ENCODE results near the gene FNDC8. TPM values are rescaled to one million over a fixed set of nuclear protein-coding genes. Genes with fewer than 3 reads are reported as not detected.
"Not testable (repeated sequence)": the region's sequence is repeated elsewhere in the genome, so short reads cannot be mapped to it uniquely, and the experiment has no call there.

Gene FNDC8
- total RNA-seq, 1 donor from 2014 or later = not detected

DNA sequence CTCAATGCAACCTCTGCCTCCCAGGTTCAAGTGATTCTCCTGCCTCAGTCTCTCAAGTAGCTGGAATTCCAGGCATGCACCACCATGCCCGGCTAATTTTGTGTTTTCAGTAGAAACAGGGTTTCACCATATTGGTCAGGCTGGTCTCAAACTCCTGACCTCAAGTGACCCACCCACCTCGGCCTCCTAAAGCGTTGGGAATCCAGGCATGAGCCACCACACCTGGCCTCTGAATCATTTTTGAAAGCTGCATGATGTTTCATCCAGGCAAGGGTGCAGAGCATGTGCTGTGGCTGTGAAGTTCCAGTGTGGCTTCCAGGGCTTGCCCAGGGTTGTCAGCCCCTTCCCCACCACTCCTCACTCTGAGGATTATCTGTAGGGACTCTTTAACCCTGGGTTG, 50.9 kb downstream of the FNDC8 start:
- DNase-seq = not testable (repeated sequence)

DNA sequence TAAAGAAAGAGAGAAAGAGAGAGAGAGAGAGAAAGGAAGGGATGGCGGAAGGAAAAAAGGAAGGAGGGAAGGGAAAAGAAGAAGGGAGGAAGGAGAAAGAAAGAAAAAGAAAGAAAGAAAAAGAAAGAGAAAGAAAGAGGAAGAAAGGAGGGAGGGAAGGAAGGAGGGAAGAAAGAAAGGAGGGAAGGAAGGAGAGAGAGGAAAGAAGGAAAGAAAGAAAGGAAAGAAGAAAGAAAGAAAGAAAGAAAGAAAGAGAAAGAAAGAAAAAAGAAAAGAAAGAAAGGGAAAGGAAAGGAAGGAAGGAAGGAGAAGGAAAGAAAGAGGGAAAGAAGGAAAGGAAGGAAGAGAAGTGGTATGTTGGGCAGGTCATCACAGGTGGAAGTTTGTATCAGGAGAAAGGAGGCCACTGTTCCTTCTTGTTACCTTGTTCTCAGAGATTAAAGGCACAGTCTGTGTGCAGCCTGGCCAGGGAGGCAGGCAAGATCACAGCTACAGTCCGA, 53.5 kb downstream of the FNDC8 start:
- DNase-seq = no peak

DNA sequence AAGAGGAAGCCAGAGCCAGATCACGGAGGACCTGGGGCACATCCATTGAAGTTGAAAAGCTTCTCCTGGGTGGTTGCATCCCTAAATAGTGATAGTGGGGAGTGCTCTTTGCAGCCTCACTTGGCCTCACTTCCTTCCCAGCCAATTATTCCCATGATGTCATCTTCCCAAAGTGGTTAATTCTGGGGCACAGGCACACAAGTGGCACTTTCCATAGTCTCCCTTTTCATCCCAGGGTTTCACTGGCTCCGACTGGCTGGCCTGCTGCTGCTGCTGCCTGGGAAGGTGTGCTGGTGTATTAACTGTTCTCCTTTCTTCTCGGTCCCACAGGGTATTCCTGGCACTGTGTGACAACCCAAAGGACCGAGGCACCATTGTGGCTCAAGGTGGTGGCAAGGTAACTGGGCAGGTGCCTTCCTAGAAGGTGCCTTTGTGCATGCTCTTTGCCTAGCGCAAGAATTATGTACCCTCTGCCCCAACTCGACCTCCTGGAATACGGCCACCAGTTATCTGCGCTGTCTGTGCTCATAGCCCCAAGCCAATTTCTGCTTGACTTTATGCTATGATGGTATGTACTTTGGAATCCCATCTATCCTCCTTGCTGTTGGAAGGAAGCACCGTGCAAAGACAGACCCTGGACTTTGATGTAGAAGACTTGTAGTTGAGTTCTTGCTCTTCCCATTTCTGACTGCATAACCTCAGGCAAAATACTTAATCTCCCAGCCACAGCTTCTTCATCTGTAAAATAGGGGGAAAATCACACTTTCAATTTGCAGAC, 54.4 kb downstream of the FNDC8 start:
- DNase-seq = no peak

DNA sequence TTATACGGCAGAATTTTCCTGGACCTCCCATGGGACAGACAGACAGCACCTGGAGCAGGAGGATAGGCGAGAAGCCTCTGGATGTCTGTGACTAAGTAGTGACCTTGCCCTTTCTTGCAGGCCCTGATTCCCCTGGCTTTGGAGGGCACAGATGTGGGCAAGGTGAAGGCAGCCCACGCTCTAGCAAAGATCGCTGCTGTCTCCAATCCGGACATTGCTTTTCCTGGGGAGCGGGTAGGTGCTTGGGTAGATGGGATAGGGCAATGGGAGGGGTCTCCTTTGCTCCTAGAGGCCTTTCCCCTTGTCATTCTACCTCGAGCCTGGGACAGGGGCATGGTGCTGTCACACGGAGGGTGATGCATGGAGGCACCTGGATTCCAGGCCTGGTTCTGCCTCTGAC, 55.5 kb downstream of the FNDC8 start:
- no peak for DNase-seq

DNA sequence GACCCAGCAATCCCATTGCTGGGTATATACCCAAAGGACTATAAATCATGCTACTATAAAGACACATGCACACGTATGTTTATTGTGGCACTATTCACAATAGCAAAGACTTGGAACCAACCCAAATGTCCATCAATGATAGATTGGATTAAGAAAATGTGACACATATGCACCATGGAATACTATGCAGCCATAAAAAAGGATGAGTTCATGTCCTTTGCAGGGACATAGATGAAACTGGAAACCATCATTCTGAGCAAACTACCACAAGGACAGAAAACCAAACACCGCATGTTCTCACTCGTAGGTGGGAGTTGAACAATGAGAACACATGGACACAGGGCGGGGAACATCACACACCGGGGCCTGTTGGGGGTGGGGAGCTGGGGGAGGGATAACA, 58.0 kb downstream of the FNDC8 start:
- not testable (repeated sequence) for DNase-seq

Other genes starting within 250 kb of the FNDC8 start
- 0.28 and 1.4 TPM in 2 replicates for gene CCT6B, start 160.2 kb upstream of the FNDC8 start, total RNA-seq
- 15.0 and 17.5 TPM in 2 replicates for gene ZNF830, start 160.1 kb upstream of the FNDC8 start, total RNA-seq
- gene LIG3, start 141.1 kb upstream of the FNDC8 start, total RNA-seq = 23.1 and 37.8 TPM in 2 replicates
- 7.0 and 8.1 TPM in 2 replicates for gene RFFL, start 57.9 kb upstream of the FNDC8 start, total RNA-seq
- 13.7 and 15.8 TPM in 2 replicates for gene RAD51D, start 1.8 kb upstream of the FNDC8 start, total RNA-seq
- gene NLE1, start 20.7 kb downstream of the FNDC8 start, total RNA-seq = 22.6 and 28.0 TPM in 2 replicates
- not detected in 2 replicates for gene UNC45B, start 26.2 kb downstream of the FNDC8 start, total RNA-seq
- gene SLC35G3, start 72.8 kb downstream of the FNDC8 start, total RNA-seq = not detected in 2 replicates
- 40.8 and 68.0 TPM in 2 replicates for gene SLFN5, start 121.5 kb downstream of the FNDC8 start, total RNA-seq